GM23338 (cell line): ENCODE measurements around the gene PDCD4.

ENCODE experiments used
- ETS1 ChIP-seq: IDR thresholded peaks from 2 replicates; pipeline ENCODE4 v1.6.1; 2016; ENCODE audit warnings: antibody characterized with exemption
- EZH2 ChIP-seq: fragments of 200-600 bp; sonication (generic); IDR thresholded peaks from one replicate; pipeline ENCODE4 v1.8.0; 2017; ENCODE audit warnings: antibody characterized with exemption, mild to moderate bottlenecking, low read depth; ENCODE audit not compliant: unreplicated experiment
- POLR2AphosphoS5 ChIP-seq: IDR thresholded peaks from 2 replicates; pipeline ENCODE4 v1.6.1; 2016; ENCODE audit warnings: antibody characterized with exemption, low read depth
- ZNF114 ChIP-seq: fragments of 250-450 bp; sonication (Bioruptor Pico); IDR thresholded peaks from 2 replicates; pipeline ENCODE4 v1.5.0; 2020; ENCODE audit warnings: mild to moderate bottlenecking, moderate library complexity
- TF ChIP-seq, protein P1 (sequence below), 2 experiments: fragments of 200-600 bp in 1 of 2; sonication (generic) in 1 of 2; conservative IDR thresholded peaks; 2 replicates each; pipeline versions ENCODE4 v1.5.1 to v1.6.1; 2016 to 2017; ENCODE audit warnings: antibody characterized with exemption in 2 of 2, low read depth in 2 of 2, mild to moderate bottlenecking in 2 of 2, moderate library complexity in 1 of 2

DNA sequence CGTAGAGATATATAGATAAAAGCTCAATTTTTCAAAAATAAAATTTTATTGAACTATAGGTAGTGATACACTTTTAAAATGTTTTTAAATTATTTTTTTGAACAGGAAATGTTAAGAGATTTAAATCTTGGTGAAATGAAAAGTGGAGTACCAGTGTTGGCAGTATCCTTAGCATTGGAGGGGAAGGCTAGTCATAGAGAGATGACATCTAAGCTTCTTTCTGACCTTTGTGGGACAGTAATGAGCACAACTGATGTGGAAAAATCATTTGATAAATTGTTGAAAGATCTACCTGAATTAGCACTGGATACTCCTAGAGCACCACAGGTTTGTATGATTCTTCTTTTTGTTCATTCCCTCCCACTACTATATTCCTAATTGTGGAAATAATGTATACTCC is 15.8 kb downstream of the PDCD4 start:
- TF ChIP-seq ETS1 (no peak), POLR2AphosphoS5 (no peak), ZNF114 (no peak), EZH2 (no peak)
- TF ChIP-seq, protein P1, sequence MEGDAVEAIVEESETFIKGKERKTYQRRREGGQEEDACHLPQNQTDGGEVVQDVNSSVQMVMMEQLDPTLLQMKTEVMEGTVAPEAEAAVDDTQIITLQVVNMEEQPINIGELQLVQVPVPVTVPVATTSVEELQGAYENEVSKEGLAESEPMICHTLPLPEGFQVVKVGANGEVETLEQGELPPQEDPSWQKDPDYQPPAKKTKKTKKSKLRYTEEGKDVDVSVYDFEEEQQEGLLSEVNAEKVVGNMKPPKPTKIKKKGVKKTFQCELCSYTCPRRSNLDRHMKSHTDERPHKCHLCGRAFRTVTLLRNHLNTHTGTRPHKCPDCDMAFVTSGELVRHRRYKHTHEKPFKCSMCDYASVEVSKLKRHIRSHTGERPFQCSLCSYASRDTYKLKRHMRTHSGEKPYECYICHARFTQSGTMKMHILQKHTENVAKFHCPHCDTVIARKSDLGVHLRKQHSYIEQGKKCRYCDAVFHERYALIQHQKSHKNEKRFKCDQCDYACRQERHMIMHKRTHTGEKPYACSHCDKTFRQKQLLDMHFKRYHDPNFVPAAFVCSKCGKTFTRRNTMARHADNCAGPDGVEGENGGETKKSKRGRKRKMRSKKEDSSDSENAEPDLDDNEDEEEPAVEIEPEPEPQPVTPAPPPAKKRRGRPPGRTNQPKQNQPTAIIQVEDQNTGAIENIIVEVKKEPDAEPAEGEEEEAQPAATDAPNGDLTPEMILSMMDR (conservative IDR thresholded peaks at IDR 0.05; ENCODE audit: low read depth in 2 of 2), result no peak
